Skeletal muscle tissue (tissue), 4 donors: ENCODE results near the gene CYTH3. TPM values are rescaled to one million over a fixed set of nuclear protein-coding genes. Genes with fewer than 3 reads are reported as not detected.
A peak's percentile ranks its signal among the peaks of the same experiment; 100 is the strongest.
"Not testable (repeated sequence)": the region's sequence is repeated elsewhere in the genome, so short reads cannot be mapped to it uniquely, and the experiment has no call there.

Experiments used
- H3K27ac ChIP-seq: one replicate; pipeline ENCODE4 v1.7.0; 2013; ENCODE audit warnings: mild to moderate bottlenecking, low read depth, low read length, inconsistent platforms
- H3K27me3 ChIP-seq, 3 donors: one replicate each; pipeline ENCODE4 v1.7.0; 2013; ENCODE audit warnings: low read length in 3 of 3; ENCODE audit not compliant: control insufficient read depth in 3 of 3, insufficient read depth in 3 of 3
- H3K36me3 ChIP-seq, 3 donors: one replicate each; pipeline ENCODE4 v1.7.0; 2013; ENCODE audit warnings: low read length in 3 of 3; ENCODE audit not compliant: control insufficient read depth in 3 of 3, insufficient read depth in 3 of 3
- H3K4me1 ChIP-seq, 3 donors: one replicate each; pipeline ENCODE4 v1.7.0; 2013; ENCODE audit warnings: low read length in 3 of 3, mild to moderate bottlenecking in 3 of 3; ENCODE audit not compliant: control insufficient read depth in 3 of 3, insufficient read depth in 3 of 3
- H3K4me3 ChIP-seq, 3 donors: one replicate each; pipeline ENCODE4 v1.7.0; 2013; ENCODE audit warnings: low read length in 3 of 3
- H3K9ac ChIP-seq, 3 donors: one replicate each; pipeline ENCODE4 v1.7.0; 2013; ENCODE audit warnings: low read length in 3 of 3, mild to moderate bottlenecking in 3 of 3, moderate library complexity in 2 of 3, low read depth in 1 of 3
- H3K9me3 ChIP-seq, 3 donors: one replicate each; pipeline ENCODE4 v1.7.0; 2013; ENCODE audit warnings: low read length in 3 of 3; ENCODE audit not compliant: control insufficient read depth in 3 of 3
- total RNA-seq: library from RNA; depleted of rRNA; stranded (reverse); fragments of >200 nt; gene quantifications from one replicate; pipeline ENCODE4 v1.2.3, GENCODE V29; 2014
- donor health status: Osteomylitis.

The CYTH3 gene
- total RNA-seq, 1 donor from 2014 or later: 19.3 TPM

GRCh38 chr7:6158424-6159096 lies 113.9 kb downstream of the CYTH3 start:
- Histone ChIP-seq H3K9ac (no peak overlapping the region), H3K36me3 (peaks cover 37 to 54% (median 51%) of the 10 kb centered on the region in 3 donors)

GRCh38 chr7:6157685-6158423 lies 114.6 kb downstream of the CYTH3 start:
- H3K4me3 ChIP-seq: no peak overlapping the region
- H3K27me3 ChIP-seq: no peaks in the 10 kb centered on the region
- H3K4me1 ChIP-seq: peaks cover 7 to 20% (median 16%) of the 10 kb centered on the region in 3 donors
- H3K9ac ChIP-seq: peak overlapping the region in 1 of 3 donors; percentile 33
- H3K9me3 ChIP-seq: no peaks in the 10 kb centered on the region
- peaks cover 35 to 50% (median 49%) of the 10 kb centered on the region in 3 donors for H3K36me3 ChIP-seq
- H3K27ac ChIP-seq: no peak overlapping the region

More at GRCh38 chr7:6158424-6159096, 113.9 kb downstream of the CYTH3 start:
- no peak overlapping the region for H3K4me3 ChIP-seq
- H3K9me3 ChIP-seq: no peaks in the 10 kb centered on the region
- peaks cover 7 to 20% (median 16%) of the 10 kb centered on the region in 3 donors for H3K4me1 ChIP-seq
- H3K27me3 ChIP-seq: no peaks in the 10 kb centered on the region
- no peak overlapping the region for H3K27ac ChIP-seq

GRCh38 chr7:6156734-6157133 lies 115.7 kb downstream of the CYTH3 start:
- H3K4me1 ChIP-seq: peaks cover 3 to 11% (median 8%) of the 10 kb centered on the region in 3 donors
- peaks cover 40 to 59% (median 54%) of the 10 kb centered on the region in 3 donors for H3K36me3 ChIP-seq
- H3K9me3 ChIP-seq: no peaks in the 10 kb centered on the region
- no peak overlapping the region for H3K9ac ChIP-seq
- no peaks in the 10 kb centered on the region for H3K27me3 ChIP-seq
- H3K4me3 ChIP-seq: no peak overlapping the region
- H3K27ac ChIP-seq: no peak overlapping the region

- no peaks in the 10 kb centered on the region for H3K27me3 ChIP-seq
- H3K36me3 ChIP-seq: peaks cover 48 to 67% (median 64%) of the 10 kb centered on the region in 3 donors
- no peak overlapping the region for H3K27ac ChIP-seq
- no peak overlapping the region for H3K9ac ChIP-seq
- H3K4me3 ChIP-seq: no peak overlapping the region
- H3K9me3 ChIP-seq: no peaks in the 10 kb centered on the region
- peaks cover 3 to 11% (median 7%) of the 10 kb centered on the region in 3 donors for H3K4me1 ChIP-seq
Observed at GRCh38 chr7:6155596-6155995, 116.8 kb downstream of the CYTH3 start.

- Histone ChIP-seq H3K4me1 (peaks cover 0 to 4% (median 0%) of the 10 kb centered on the region in 3 donors), H3K9me3 (no peaks in the 10 kb centered on the region), H3K36me3 (peaks cover 56 to 75% (median 68%) of the 10 kb centered on the region in 3 donors), H3K27me3 (no peaks in the 10 kb centered on the region), H3K4me3 (no peak overlapping the region), H3K27ac (no peak overlapping the region), H3K9ac (no peak overlapping the region)
Observed at GRCh38 chr7:6154542-6155404, 117.7 kb downstream of the CYTH3 start.

GRCh38 chr7:6153646-6154541 lies 118.5 kb downstream of the CYTH3 start:
- no peaks in the 10 kb centered on the region for H3K27me3 ChIP-seq

GRCh38 chr7:6151994-6152735 lies 120.3 kb downstream of the CYTH3 start:
- Histone ChIP-seq H3K9me3 (no peaks in the 10 kb centered on the region), H3K27ac (no peak overlapping the region)

More at GRCh38 chr7:6153646-6154541, 118.5 kb downstream of the CYTH3 start:
- Histone ChIP-seq H3K9ac (no peak overlapping the region), H3K4me3 (no peak overlapping the region), H3K27ac (no peak overlapping the region), H3K36me3 (peaks cover 61 to 78% (median 69%) of the 10 kb centered on the region in 3 donors), H3K4me1 (no peaks in the 10 kb centered on the region), H3K9me3 (no peaks in the 10 kb centered on the region)

GRCh38 chr7:6151527-6151926 lies 120.9 kb downstream of the CYTH3 start:
- not testable (repeated sequence) for H3K9me3 ChIP-seq, H3K4me3 ChIP-seq, H3K27ac ChIP-seq, H3K9ac ChIP-seq, H3K27me3 ChIP-seq, H3K4me1 ChIP-seq
- H3K36me3 ChIP-seq: peaks cover 61 to 77% (median 75%) of the 10 kb centered on the region in 3 donors

More at GRCh38 chr7:6151994-6152735, 120.3 kb downstream of the CYTH3 start:
- peaks cover 60 to 76% (median 71%) of the 10 kb centered on the region in 3 donors for H3K36me3 ChIP-seq
- no peaks in the 10 kb centered on the region for H3K4me1 ChIP-seq
- no peak overlapping the region for H3K9ac ChIP-seq
- H3K27me3 ChIP-seq: no peaks in the 10 kb centered on the region
- H3K4me3 ChIP-seq: no peak overlapping the region
